ENCODE measurements around the gene FRK.

GRCh38 chr6:116099036-116099435 is 38.3 kb upstream of the FRK start:
- TF ChIP-seq EZH2phosphoT487 (IDR thresholded peaks at IDR 0.05; ENCODE audit: low read depth, severe bottlenecking, unreplicated experiment) (no peak), CTCF (IDR thresholded peaks at IDR 0.05; ENCODE audit: poor library complexity) (no peak)
